Hepatic stellate cell (primary cell): ENCODE results near the gene SULT2B1.
"Not testable (repeated sequence)": the region's sequence is repeated elsewhere in the genome, so short reads cannot be mapped to it uniquely, and the experiment has no call there.

ENCODE experiments used
- DNase-seq: peaks from one replicate; pipeline ENCODE4 v3.0.0; 2011; ENCODE audit warnings: low spot score

Gene SULT2B1

GRCh38 chr19:48558018-48558684 is 6.2 kb downstream of the SULT2B1 start:
- DNase-seq: peak; percentile 65

GRCh38 chr19:48560095-48560530 is 8.1 kb downstream of the SULT2B1 start:
- DNase-seq: no peak

GRCh38 chr19:48561412-48561811 is 9.4 kb downstream of the SULT2B1 start:
- DNase-seq: no peak

- no peak for DNase-seq
These were observed 13.1 kb downstream of the SULT2B1 start for GRCh38 chr19:48565090-48565489.

DNA sequence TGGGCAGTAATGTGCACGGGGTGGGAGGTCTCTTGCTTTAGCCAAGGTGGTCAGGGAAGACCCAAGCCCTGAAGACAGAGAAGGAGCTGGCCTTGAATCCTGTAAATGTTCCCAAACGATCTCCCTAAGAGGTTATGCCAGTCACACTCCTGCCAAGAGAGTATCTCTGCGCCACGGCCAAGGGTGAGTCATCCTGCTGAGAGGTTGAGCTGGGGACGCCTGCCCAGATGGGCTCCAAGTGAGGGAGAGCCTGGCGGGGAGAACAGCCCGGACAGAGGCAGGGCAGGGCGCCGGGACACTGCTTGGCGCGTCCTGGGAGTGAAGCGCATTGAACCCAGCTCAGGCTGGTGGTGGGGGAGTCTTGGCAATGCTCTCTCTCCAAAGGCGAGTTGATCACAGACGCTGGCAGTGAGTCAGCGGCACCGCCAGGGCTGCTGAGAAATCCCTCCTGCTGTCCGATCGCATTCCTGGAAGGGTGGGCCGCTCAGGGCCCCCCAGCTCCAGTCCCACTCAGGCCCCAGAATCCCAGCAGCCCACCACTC is 16.4 kb downstream of the SULT2B1 start:
- peak; percentile 85 for DNase-seq

DNA sequence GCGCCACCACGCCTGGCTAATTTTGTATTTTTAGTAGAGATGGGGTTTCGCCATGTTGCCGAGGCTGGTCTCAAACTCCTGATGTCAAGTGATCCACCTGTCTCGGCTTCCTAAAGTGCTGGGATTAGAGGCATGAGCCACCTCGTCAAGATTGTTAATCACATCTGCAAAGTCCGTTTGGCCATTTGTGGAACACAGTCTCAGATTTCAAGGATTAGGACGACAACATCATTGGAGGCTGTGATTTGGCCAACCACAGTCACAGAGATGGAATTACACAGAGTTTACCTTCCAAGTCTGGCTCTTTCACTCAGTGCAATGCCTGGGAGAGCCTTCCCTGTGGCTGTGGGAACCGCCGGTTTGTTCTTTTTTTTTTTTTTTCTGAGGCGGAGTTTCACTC is 17.8 kb downstream of the SULT2B1 start:
- DNase-seq: no peak

DNA sequence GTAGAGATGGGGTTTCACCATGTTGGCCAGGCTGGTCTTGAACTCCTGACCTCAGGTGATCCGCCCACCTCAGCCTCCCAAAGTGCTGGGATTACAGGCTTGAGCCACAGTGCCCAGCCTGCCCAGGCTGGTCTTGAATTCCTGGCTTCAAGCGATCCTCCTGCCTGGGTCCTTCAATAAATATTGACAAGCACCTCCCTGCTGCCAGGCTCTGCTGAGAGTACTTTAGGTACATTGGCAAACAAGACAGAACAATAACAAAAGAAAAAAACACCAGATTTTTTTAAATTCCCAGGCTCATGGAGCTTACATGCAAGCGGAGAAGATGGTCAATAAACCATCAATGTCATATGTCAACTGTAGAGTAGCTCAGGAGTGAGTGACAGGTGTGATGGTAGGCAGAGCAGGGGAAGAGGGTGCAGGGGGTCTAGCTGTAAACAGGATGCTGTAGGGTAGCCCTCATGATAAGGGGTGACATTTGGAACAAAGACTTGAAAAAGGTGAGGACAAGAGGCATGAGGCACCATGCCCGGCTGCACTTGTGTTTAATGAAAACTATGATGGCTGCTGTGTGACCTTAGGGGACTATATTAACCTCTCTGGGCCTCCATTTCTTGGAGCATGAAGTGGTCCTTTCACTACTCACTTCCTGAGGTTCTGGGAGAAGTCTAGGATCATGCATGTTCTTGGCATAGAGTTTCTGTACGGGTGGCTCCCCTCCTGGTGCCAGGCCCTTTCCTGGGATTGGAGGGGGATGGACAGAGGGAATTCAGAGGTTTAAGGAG is 19.6 kb downstream of the SULT2B1 start:
- DNase-seq: no peak

DNA sequence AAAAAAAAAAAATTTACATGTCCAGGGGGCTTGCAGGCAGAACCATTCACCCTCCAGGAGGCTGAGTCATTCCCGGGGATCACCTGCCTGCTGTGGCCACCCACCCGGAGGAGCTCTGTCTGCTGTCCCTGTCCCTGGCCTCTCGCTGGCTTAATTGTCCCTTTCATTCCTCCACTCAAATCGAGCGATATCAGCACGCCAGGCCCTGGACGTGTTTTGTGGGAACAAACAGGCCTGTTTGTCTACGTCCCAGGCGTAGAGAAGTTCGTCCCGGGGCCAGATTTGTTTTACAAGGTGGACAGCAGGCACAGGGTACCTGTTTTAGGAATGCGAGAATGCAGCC is 21.2 kb downstream of the SULT2B1 start:
- DNase-seq: no peak

GRCh38 chr19:48575931-48576622 is 24.1 kb downstream of the SULT2B1 start:
- no peak for DNase-seq

- not testable (repeated sequence) for DNase-seq
These were observed 25.9 kb downstream of the SULT2B1 start for GRCh38 chr19:48577908-48578307.

DNA sequence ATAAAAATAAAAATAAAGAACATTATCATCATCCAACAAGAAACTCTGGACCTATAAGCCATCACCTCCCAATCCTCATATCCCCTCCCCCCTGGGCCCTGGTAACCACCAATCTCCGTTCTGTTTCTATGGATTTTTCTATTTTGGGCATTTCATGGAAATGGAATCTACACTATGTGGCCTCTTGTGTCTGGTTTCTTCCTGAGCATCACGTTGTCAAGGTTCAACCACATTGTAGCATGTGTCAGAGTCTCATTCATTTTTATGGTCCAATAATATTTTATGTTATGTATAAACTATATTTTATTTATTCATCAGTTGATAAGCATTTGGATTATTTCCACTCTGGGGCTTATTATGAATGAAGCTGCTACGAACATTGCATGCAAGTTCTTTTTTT is 26.9 kb downstream of the SULT2B1 start:
- peak; percentile 81 for DNase-seq

GRCh38 chr19:48582168-48582567 is 30.2 kb downstream of the SULT2B1 start:
- no peak for DNase-seq

DNA sequence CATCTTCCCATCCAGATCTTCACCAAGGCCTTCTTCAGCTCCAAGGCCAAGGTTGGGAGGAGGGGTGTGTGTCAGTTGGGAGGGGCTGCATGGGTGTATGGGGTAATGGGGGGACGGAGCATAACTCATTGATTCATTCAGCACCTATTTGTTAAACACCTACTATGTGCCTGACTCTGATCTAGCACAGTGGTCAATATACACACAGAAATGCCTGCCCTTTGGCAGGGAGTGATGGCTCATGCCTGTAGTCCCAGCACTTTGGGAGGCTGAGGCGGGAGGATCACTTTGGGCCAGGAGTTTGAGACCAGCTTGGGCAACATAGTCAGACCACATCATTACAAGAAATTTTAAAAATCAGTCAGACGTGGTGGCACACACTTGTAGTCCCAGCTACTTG is 35.4 kb downstream of the SULT2B1 start:
- no peak for DNase-seq

GRCh38 chr19:48588670-48589401 is 36.9 kb downstream of the SULT2B1 start:
- DNase-seq: peak; percentile 87

- no peak for DNase-seq
These were observed 39.0 kb downstream of the SULT2B1 start for GRCh38 chr19:48591021-48591420.

GRCh38 chr19:48595171-48595570 is 43.2 kb downstream of the SULT2B1 start:
- DNase-seq: no peak

- DNase-seq: no peak
These were observed 43.9 kb downstream of the SULT2B1 start for GRCh38 chr19:48595833-48596232.

DNA sequence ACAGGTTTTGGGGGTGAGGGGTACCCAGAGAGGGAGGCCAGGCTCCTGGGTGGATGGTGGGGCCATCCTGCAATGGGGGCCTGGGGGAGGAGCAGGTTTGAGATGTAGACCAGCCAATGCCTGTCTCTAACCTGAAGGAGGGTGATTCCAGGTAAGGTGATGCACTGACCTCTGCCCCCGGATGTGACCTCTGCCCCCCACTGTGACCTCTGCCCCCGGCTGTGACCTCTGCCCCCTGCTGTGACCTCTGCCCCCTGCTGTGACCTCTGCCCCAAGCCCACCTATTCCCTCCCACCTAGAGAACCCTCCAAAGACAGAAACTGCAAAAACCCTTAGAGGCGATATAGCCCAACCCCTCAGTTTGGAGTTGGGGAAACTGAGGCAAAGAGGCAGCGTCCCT is 44.3 kb downstream of the SULT2B1 start:
- no peak for DNase-seq

GRCh38 chr19:48596679-48597465 is 44.9 kb downstream of the SULT2B1 start:
- no peak for DNase-seq

DNA sequence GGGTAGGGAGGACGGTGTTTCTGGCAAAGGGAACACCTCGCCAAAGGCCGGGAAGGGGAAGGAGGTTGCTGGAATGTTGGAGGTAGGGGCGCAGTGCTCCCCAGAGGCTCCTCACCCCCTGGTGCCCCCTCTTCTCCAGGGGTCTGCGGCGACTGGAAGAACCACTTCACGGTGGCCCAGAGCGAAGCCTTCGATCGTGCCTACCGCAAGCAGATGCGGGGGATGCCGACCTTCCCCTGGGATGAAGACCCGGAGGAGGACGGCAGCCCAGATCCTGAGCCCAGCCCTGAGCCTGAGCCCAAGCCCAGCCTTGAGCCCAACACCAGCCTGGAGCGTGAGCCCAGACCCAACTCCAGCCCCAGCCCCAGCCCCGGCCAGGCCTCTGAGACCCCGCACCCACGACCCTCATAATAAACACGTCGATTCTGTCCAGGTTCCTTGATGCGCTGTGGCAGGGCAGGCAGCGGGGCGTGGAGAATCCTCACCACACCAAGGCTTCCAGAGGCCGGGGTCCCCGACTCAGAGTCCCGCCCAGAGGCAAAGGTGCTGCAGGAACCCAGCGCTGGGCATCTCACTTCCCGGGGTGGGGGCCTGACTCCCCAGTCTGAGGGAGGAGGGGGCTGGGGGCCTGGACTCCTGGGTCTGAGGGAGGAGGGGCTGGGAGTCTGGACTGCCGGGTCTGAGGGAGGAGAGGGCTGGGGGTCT is 47.2 kb downstream of the SULT2B1 start:
- no peak for DNase-seq
